ENCODE data around the gene TRAF1. TPM values are rescaled to one million over a fixed set of nuclear protein-coding genes. Genes with fewer than 3 reads are reported as not detected.

TRAF1 gene
- total RNA-seq, 1 donor from 2014 or later, result 8.0 TPM

GRCh38 chr9:120894321-120895148 lies 32.1 kb downstream of the TRAF1 start:
- TF ChIP-seq CTCF (IDR thresholded peaks at IDR 0.05; ENCODE audit: unreplicated experiment), result no peak
- Mint-ChIP-seq H3K27ac (no peak overlapping the region), H3K27me3 (ENCODE audit: low read depth) (no peaks in the 10 kb centered on the region), H3K4me1 (peaks cover 16% of the 10 kb centered on the region), H3K4me3 (no peak overlapping the region), H3K9me3 (no peaks in the 10 kb centered on the region), H3K36me3 (no peaks in the 10 kb centered on the region)
- DNase-seq (ENCODE audit: low spot score in 2 of 2, unreplicated experiment in 2 of 2), result no peak

- H3K4me3 Mint-ChIP-seq, result no peak overlapping the region
- H3K4me1 Mint-ChIP-seq, result peaks cover 17% of the 10 kb centered on the region
- no peaks in the 10 kb centered on the region for H3K9me3 Mint-ChIP-seq
- no peak for TF ChIP-seq CTCF (IDR thresholded peaks at IDR 0.05; ENCODE audit: unreplicated experiment)
- H3K27ac Mint-ChIP-seq, result no peak overlapping the region
- H3K36me3 Mint-ChIP-seq, result no peaks in the 10 kb centered on the region
- no peak for DNase-seq (ENCODE audit: low spot score in 2 of 2, unreplicated experiment in 2 of 2)
- H3K27me3 Mint-ChIP-seq (ENCODE audit: low read depth), result no peaks in the 10 kb centered on the region
Observed at GRCh38 chr9:120893611-120894307, 32.8 kb downstream of the TRAF1 start.

DNA sequence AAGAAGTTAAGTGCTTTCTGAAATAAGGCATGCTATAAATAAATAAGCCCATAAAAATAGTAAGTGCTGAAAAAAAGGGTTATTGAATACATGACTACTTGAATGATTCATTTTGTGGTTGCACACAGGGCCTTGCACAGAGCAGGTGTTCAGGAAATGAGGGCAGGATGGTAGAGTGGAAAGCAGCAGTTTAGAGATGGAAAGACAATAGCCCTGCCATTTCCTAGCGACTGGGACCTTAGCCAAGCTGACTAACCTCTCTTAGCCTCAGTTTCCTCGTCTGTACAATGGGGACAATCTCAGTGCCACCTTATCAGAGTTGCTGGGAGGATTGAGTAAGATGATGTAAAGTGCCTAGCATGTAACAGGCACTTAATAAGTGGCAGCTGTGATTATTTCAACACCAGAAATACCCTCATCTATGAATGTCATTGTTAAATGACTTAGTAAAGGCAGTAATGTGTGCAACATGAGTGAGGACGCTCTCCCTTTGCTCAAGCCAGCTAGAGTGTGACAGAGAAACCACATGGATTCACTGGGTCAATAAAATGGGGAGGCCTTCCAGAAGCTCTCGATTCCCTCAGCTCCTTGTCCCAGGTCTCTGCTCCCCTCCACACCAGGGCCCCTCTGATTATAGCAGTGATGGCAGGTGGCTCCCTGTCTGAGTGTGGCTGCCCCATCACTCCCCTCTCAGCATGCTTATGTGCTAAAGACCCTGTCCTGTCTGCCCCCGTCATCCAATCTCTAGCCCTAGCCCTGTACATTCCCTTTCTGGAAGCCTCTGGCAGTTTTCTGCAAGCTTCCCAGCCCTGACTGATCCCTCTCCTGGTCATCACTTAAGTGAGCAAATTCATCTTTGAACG lies 33.6 kb downstream of the TRAF1 start:
- H3K36me3 Mint-ChIP-seq, result no peaks in the 10 kb centered on the region
- peaks cover 17% of the 10 kb centered on the region for H3K4me1 Mint-ChIP-seq
- no peaks in the 10 kb centered on the region for H3K9me3 Mint-ChIP-seq
- H3K27me3 Mint-ChIP-seq (ENCODE audit: low read depth), result no peaks in the 10 kb centered on the region
- DNase-seq (ENCODE audit: low spot score in 2 of 2, unreplicated experiment in 2 of 2), result no peak
- no peak overlapping the region for H3K27ac Mint-ChIP-seq
- no peak for TF ChIP-seq CTCF (IDR thresholded peaks at IDR 0.05; ENCODE audit: unreplicated experiment)
- H3K4me3 Mint-ChIP-seq, result no peak overlapping the region

DNA sequence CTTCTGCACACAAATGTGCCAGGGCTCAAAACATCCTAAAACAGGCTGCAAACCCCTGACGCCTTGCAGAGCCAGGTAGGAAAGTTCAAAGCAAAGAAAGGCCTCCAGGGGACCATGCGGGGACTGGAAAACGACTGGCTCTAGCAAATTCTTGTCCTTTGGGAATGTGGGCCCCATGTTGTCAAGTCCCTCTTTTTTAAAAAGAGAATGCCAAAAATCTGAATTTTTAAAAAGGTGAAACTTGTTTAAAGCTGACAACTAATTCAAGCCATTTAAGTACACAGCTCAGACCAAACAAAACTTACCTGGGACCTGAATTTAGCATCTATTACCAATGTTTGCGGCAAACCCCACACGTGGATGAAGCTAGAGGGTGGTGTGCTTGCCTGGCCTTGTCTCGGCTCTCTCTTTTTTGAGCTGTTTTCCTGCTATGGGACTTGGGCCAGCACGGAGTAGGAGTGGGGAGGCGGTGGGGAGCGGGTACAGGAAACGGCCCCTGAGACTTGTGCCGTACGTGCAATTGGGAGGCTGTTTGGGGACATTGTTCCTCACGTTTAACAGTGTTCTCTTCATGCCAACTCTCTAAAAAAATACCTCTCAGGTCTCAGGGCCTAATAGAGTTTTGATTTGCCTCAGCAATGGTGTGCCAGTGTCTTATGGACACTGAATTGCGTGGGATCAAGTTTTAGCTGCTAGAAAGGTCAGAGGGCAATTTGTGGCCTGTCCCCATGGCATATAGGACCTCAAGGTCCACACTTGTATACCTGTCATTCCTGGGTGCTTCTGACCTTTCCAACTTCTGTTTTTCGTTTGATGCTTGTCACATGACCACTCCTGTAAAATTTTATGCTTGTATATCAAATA lies 34.5 kb downstream of the TRAF1 start:
- H3K9me3 Mint-ChIP-seq, result no peaks in the 10 kb centered on the region
- no peaks in the 10 kb centered on the region for H3K36me3 Mint-ChIP-seq
- H3K4me1 Mint-ChIP-seq, result peaks cover 17% of the 10 kb centered on the region
- no peaks in the 10 kb centered on the region for H3K27me3 Mint-ChIP-seq (ENCODE audit: low read depth)
- TF ChIP-seq CTCF (IDR thresholded peaks at IDR 0.05; ENCODE audit: unreplicated experiment), result no peak
- H3K4me3 Mint-ChIP-seq, result no peak overlapping the region
- no peak for DNase-seq (ENCODE audit: low spot score in 2 of 2, unreplicated experiment in 2 of 2)
- no peak overlapping the region for H3K27ac Mint-ChIP-seq
